Measurements from ENCODE around the gene PRR23A. TPM values are rescaled to one million over a fixed set of nuclear protein-coding genes. Genes with fewer than 3 reads are reported as not detected.

Gene PRR23A
- total RNA-seq, 1 donor from 2014 or later: not detected

- no peak for DNase-seq
- Mint-ChIP-seq H3K36me3 (ENCODE audit: unreplicated experiment) (no peaks in the 10 kb centered on the region), H3K4me3 (ENCODE audit: unreplicated experiment) (no peak overlapping the region), H3K9me3 (ENCODE audit: unreplicated experiment) (peaks cover 3% of the 10 kb centered on the region), H3K27me3 (ENCODE audit: unreplicated experiment) (no peaks in the 10 kb centered on the region), H3K27ac (ENCODE audit: unreplicated experiment) (no peak overlapping the region), H3K4me1 (ENCODE audit: low read depth, unreplicated experiment) (no peaks in the 10 kb centered on the region)
- TF ChIP-seq CTCF (IDR thresholded peaks at IDR 0.05; ENCODE audit: partially characterized antibody, unreplicated experiment): no peak
Measured at GRCh38 chr3:138987181-138987580, 18.9 kb downstream of the PRR23A start.

GRCh38 chr3:138985932-138986331 lies 20.1 kb downstream of the PRR23A start:
- DNase-seq: no peak
- H3K36me3 Mint-ChIP-seq (ENCODE audit: unreplicated experiment): no peaks in the 10 kb centered on the region
- no peak overlapping the region for H3K4me3 Mint-ChIP-seq (ENCODE audit: unreplicated experiment)

GRCh38 chr3:138984816-138985215 lies 21.3 kb downstream of the PRR23A start:
- Mint-ChIP-seq H3K4me1 (ENCODE audit: low read depth, unreplicated experiment) (no peaks in the 10 kb centered on the region), H3K27ac (ENCODE audit: unreplicated experiment) (no peak overlapping the region), H3K36me3 (ENCODE audit: unreplicated experiment) (no peaks in the 10 kb centered on the region), H3K27me3 (ENCODE audit: unreplicated experiment) (peaks cover 2% of the 10 kb centered on the region), H3K9me3 (ENCODE audit: unreplicated experiment) (peaks cover 3% of the 10 kb centered on the region), H3K4me3 (ENCODE audit: unreplicated experiment) (no peak overlapping the region)
- TF ChIP-seq CTCF (IDR thresholded peaks at IDR 0.05; ENCODE audit: partially characterized antibody, unreplicated experiment): no peak
- no peak for DNase-seq

More at GRCh38 chr3:138985932-138986331, 20.1 kb downstream of the PRR23A start:
- H3K27ac Mint-ChIP-seq (ENCODE audit: unreplicated experiment): no peak overlapping the region
- H3K9me3 Mint-ChIP-seq (ENCODE audit: unreplicated experiment): peaks cover 3% of the 10 kb centered on the region
- no peaks in the 10 kb centered on the region for H3K27me3 Mint-ChIP-seq (ENCODE audit: unreplicated experiment)
- TF ChIP-seq CTCF (IDR thresholded peaks at IDR 0.05; ENCODE audit: partially characterized antibody, unreplicated experiment): no peak
- no peaks in the 10 kb centered on the region for H3K4me1 Mint-ChIP-seq (ENCODE audit: low read depth, unreplicated experiment)

GRCh38 chr3:138976047-138976446 lies 30.0 kb downstream of the PRR23A start:
- no peak for DNase-seq
- Mint-ChIP-seq H3K27me3 (ENCODE audit: unreplicated experiment) (peaks cover 4% of the 10 kb centered on the region), H3K4me1 (ENCODE audit: low read depth, unreplicated experiment) (no peaks in the 10 kb centered on the region), H3K36me3 (ENCODE audit: unreplicated experiment) (no peaks in the 10 kb centered on the region), H3K9me3 (ENCODE audit: unreplicated experiment) (no peaks in the 10 kb centered on the region), H3K4me3 (ENCODE audit: unreplicated experiment) (no peak overlapping the region), H3K27ac (ENCODE audit: unreplicated experiment) (no peak overlapping the region)
- TF ChIP-seq CTCF (IDR thresholded peaks at IDR 0.05; ENCODE audit: partially characterized antibody, unreplicated experiment): no peak

GRCh38 chr3:138975351-138975750 lies 30.7 kb downstream of the PRR23A start:
- H3K36me3 Mint-ChIP-seq (ENCODE audit: unreplicated experiment): no peaks in the 10 kb centered on the region
- no peak for TF ChIP-seq CTCF (IDR thresholded peaks at IDR 0.05; ENCODE audit: partially characterized antibody, unreplicated experiment)
- DNase-seq: no peak
- no peaks in the 10 kb centered on the region for H3K4me1 Mint-ChIP-seq (ENCODE audit: low read depth, unreplicated experiment)
- H3K27me3 Mint-ChIP-seq (ENCODE audit: unreplicated experiment): peaks cover 4% of the 10 kb centered on the region
- no peak overlapping the region for H3K4me3 Mint-ChIP-seq (ENCODE audit: unreplicated experiment)
- no peaks in the 10 kb centered on the region for H3K9me3 Mint-ChIP-seq (ENCODE audit: unreplicated experiment)
- no peak overlapping the region for H3K27ac Mint-ChIP-seq (ENCODE audit: unreplicated experiment)
